GM12878 (cell line): ENCODE data around the gene E2F1. TPM values are rescaled to one million over a fixed set of nuclear protein-coding genes. Genes with fewer than 3 reads are reported as not detected.

Experiments
- ATAC-seq: fragments of 200-7000 bp; cut with Tn5 transposase; 3 replicates; pipeline ENCODE4 v1.9.1; 2020; ENCODE audit warnings: mild to moderate bottlenecking, moderate library complexity
- BruUV-seq: library from RNA; stranded (reverse); fragments of 400-500 nt; replicated peaks from 2 replicates; lab custom pipeline; 2021; lab: Mats Ljungman, UMichigan
- CTCF ChIA-PET: fragments of 300-600 bp; sonication (Branson Sonifier 250); formaldehyde crosslinking; extraction: SDS; loops from one replicate; lab custom pipeline; 2021; ENCODE audit warnings: inconsistent platforms; lab: Yijun Ruan, JAX
- POLR2A ChIA-PET: fragments of 350-600 bp; formaldehyde crosslinking; extraction: SDS; loops from one replicate; lab custom pipeline; 2021; ENCODE audit warnings: inconsistent platforms; lab: Charles Lee
- RAD21 ChIA-PET: fragments of 300-600 bp; sonication (Branson Sonifier 250); formaldehyde crosslinking; loops from one replicate; lab custom pipeline; 2023; ENCODE audit warnings: antibody characterized with exemption; ENCODE audit not compliant: unreplicated experiment; lab: Charles Lee
- SMC1A ChIA-PET: fragments of 300-600 bp; sonication (Branson Sonifier 250); formaldehyde crosslinking; loops from one replicate; lab custom pipeline; 2023; ENCODE audit not compliant: unreplicated experiment, uncharacterized antibody; lab: Charles Lee
- DNase-seq: peaks from one replicate; pipeline ENCODE4 v3.0.0-alpha.2; 2011; ENCODE audit warnings: low read depth, low spot score
- FAIRE-seq: peaks from 3 replicates; lab custom pipeline; 2011; peaks lifted over from hg19 to GRCh38; lab: Jason Lieb, UNC
- H2AFZ ChIP-seq: 2 replicates; pipeline ENCODE4 v1.6.0; 2011; ENCODE audit warnings: low read depth, low read length, control low read depth; ENCODE audit not compliant: control insufficient read depth
- H3K27ac ChIP-seq: 2 replicates; pipeline ENCODE4 v1.5.1; 2011; ENCODE audit warnings: control low read depth; ENCODE audit not compliant: control insufficient read depth, insufficient read depth
- H3K27me3 ChIP-seq, 2 experiments: replicated peaks in 1 of 2; 2 replicates each; pipeline versions ENCODE4 v1.6.0 to v1.6.1; 2011; ENCODE audit warnings: low read length in 1 of 2; ENCODE audit not compliant: control insufficient read depth in 2 of 2, insufficient read depth in 2 of 2
- H3K36me3 ChIP-seq, 2 experiments: 2 replicates each; pipeline ENCODE4 v1.5.1; 2011; ENCODE audit warnings: low read length in 1 of 2; ENCODE audit not compliant: control insufficient read depth in 2 of 2, insufficient read depth in 2 of 2
- H3K4me1 ChIP-seq: 2 replicates; pipeline ENCODE4 v1.6.1; 2011; ENCODE audit warnings: mild to moderate bottlenecking, low read length, moderate library complexity, mixed read lengths; ENCODE audit not compliant: control insufficient read depth, insufficient read depth
- H3K4me2 ChIP-seq: 2 replicates; pipeline ENCODE4 v1.6.0; 2011; ENCODE audit warnings: control low read depth; ENCODE audit not compliant: control insufficient read depth, insufficient read depth
- H3K4me3 ChIP-seq: fragments of 200-600 bp; sonication (generic); 2 replicates; pipeline ENCODE4 v1.5.1; 2016
- H3K79me2 ChIP-seq: 2 replicates; pipeline ENCODE4 v1.6.0; 2011; ENCODE audit warnings: low read length; ENCODE audit not compliant: control insufficient read depth, insufficient read depth
- H3K9ac ChIP-seq: 2 replicates; pipeline ENCODE4 v1.8.0; 2011; ENCODE audit warnings: low read length, control low read depth, mixed read lengths; ENCODE audit not compliant: control insufficient read depth, insufficient read depth
- H3K9me3 ChIP-seq: replicated peaks from 3 replicates; pipeline ENCODE4 v1.5.1; 2011; ENCODE audit warnings: mild to moderate bottlenecking, low read length; ENCODE audit not compliant: control insufficient read depth, insufficient read depth
- H4K20me1 ChIP-seq: 2 replicates; pipeline ENCODE4 v1.6.0; 2011; ENCODE audit not compliant: control insufficient read depth, insufficient read depth
- EGR1 ChIP-seq, 2 experiments: IDR thresholded peaks; 1 replicate in 1 of 2; 2 replicates in 1 of 2; pipeline ENCODE4 v1.6.1; 2011 to 2012; ENCODE audit warnings: low read depth in 2 of 2, low read length in 2 of 2, borderline replicate concordance in 1 of 2, mild to moderate bottlenecking in 1 of 2, moderate library complexity in 1 of 2
- EZH2 ChIP-seq: IDR thresholded peaks from 2 replicates; pipeline ENCODE4 v1.6.1; 2012; ENCODE audit warnings: low read depth, mild to moderate bottlenecking, control low read depth, inconsistent platforms, low read length, borderline replicate concordance; ENCODE audit not compliant: control insufficient read depth
- FOXM1 ChIP-seq: IDR thresholded peaks from 2 replicates; pipeline ENCODE4 v1.6.1; 2012; ENCODE audit warnings: low read depth, mild to moderate bottlenecking, inconsistent platforms, low read length, moderate library complexity
- HSF1 ChIP-seq: fragments of 150-350 bp; IDR thresholded peaks from 2 replicates; pipeline ENCODE4 v1.6.1; 2014; ENCODE audit warnings: mild to moderate bottlenecking, low read depth, low read length
- MEF2A ChIP-seq: IDR thresholded peaks from 2 replicates; pipeline ENCODE4 v1.6.1; 2011; ENCODE audit warnings: low read depth, mild to moderate bottlenecking, low read length, moderate library complexity; ENCODE audit not compliant: insufficient read depth
- MTA3 ChIP-seq: IDR thresholded peaks from 2 replicates; pipeline ENCODE4 v1.6.1; 2012; ENCODE audit warnings: low read length, inconsistent platforms, borderline replicate concordance
- NRF1 ChIP-seq: conservative IDR thresholded peaks from 2 replicates; pipeline ENCODE4 v1.6.1; 2011; ENCODE audit warnings: mild to moderate bottlenecking, low read depth, low read length, improper control_type of control experiment
- POLR2AphosphoS2 ChIP-seq: IDR thresholded peaks from 2 replicates; pipeline ENCODE4 v1.6.1; 2011; ENCODE audit warnings: low read depth, mild to moderate bottlenecking, low read length, improper control_type of control experiment, moderate library complexity
- POLR2AphosphoS5 ChIP-seq: IDR thresholded peaks from 2 replicates; pipeline ENCODE4 v1.6.1; 2011; ENCODE audit warnings: mild to moderate bottlenecking, low read length, inconsistent platforms
- RELB ChIP-seq: fragments of 450-650 bp; IDR thresholded peaks from 2 replicates; pipeline ENCODE4 v1.6.1; 2017; ENCODE audit warnings: low read depth, mild to moderate bottlenecking, moderate library complexity
- RUNX3 ChIP-seq: IDR thresholded peaks from 2 replicates; pipeline ENCODE4 v1.6.1; 2012; ENCODE audit warnings: low read length, inconsistent platforms
- STAT1 ChIP-seq: fragments of 450-650 bp; conservative IDR thresholded peaks from 2 replicates; pipeline ENCODE4 v1.6.1; 2014; ENCODE audit warnings: antibody characterized with exemption, mild to moderate bottlenecking
- STAT3 ChIP-seq: IDR thresholded peaks from 2 replicates; pipeline ENCODE4 v1.6.1; 2011; ENCODE audit warnings: low read depth, low read length, improper control_type of control experiment
- SUPT20H ChIP-seq: IDR thresholded peaks from 2 replicates; pipeline ENCODE4 v1.6.1; 2011; ENCODE audit warnings: low read depth, mild to moderate bottlenecking, low read length, moderate library complexity, borderline replicate concordance; ENCODE audit not compliant: control insufficient read depth
- TAF1 ChIP-seq: IDR thresholded peaks from 2 replicates; pipeline ENCODE4 v1.6.1; 2011; ENCODE audit warnings: mild to moderate bottlenecking, low read depth, low read length, borderline replicate concordance
- YBX1 ChIP-seq: fragments of 450-650 bp; IDR thresholded peaks from 2 replicates; pipeline ENCODE4 v1.6.1; 2016; ENCODE audit warnings: antibody characterized with exemption
- ZBED1 ChIP-seq: IDR thresholded peaks from 2 replicates; pipeline ENCODE4 v1.6.1; 2016; ENCODE audit warnings: borderline replicate concordance
- ZNF24 ChIP-seq: fragments of 450-650 bp; IDR thresholded peaks from 2 replicates; pipeline ENCODE4 v1.6.1; 2017; ENCODE audit warnings: antibody characterized with exemption, mild to moderate bottlenecking
- ZNF622 ChIP-seq: fragments of 450-650 bp; IDR thresholded peaks from 2 replicates; pipeline ENCODE4 v1.6.1; 2017; ENCODE audit warnings: mild to moderate bottlenecking, inconsistent platforms
- WGBS: methylation state at CpG from one replicate; pipeline ENCODE4 v1.1.6; 2016; ENCODE audit warnings: low lambda C conversion rate; ENCODE audit not compliant: insufficient replicate concordance, insufficient coverage; ENCODE audit errors: missing lambda C conversion rate; 5-methylcytosine and 5-hydroxymethylcytosine counted together
- in situ Hi-C: fragments of 300-500 bp; cut with MboI; formaldehyde crosslinking; loops from 9 replicates; pipeline ENCODE4 v1.14.3; 2018; ENCODE audit warnings: mixed read lengths
- intact Hi-C: fragments of 100-400 bp; cut with micrococcal nuclease; formaldehyde crosslinking; loops from one replicate; pipeline ENCODE4 v1.14.2; 2022; ENCODE audit not compliant: unreplicated experiment
- polyA plus RNA-seq, 11 experiments: library from polyadenylated mRNA; depleted of rRNA in 4 of 11; unstranded in 6 of 11; stranded (reverse) in 5 of 11; fragments of >200 nt; fragmentation: Nextera tagmentation in 4 of 11; fragmentation: Illumina TruSeq in 1 of 11; extraction: Ambion mirVana in 4 of 11; extraction: Trizol in 1 of 11; gene quantifications; 1 replicate in 1 of 11; 2 replicates in 10 of 11; pipeline versions ENCODE4 v1.2.1 to v1.2.3, GENCODE V29; 2011 to 2016; ENCODE audit warnings: inconsistent platforms in 2 of 11, missing spikeins in 2 of 11, low read depth in 1 of 11
- total RNA-seq, 4 experiments: library from RNA; depleted of rRNA in 3 of 4; stranded (reverse); fragments of >200 nt in 3 of 4; fragmentation: Illumina TruSeq in 1 of 4; extraction: Trizol in 1 of 4; gene quantifications; 2 replicates each; pipeline versions ENCODE4 v1.2.1 to v1.2.3, GENCODE V29; 2013 to 2021

The E2F1 gene
- total and polyA plus RNA-seq, 10 of the 15 experiments (the other 5 are each of a cell fraction or from before 2014, with no cell fraction given) = 0.29 to 50.2 (median 19.7) TPM

- H3K27ac ChIP-seq = peak within 1 kb of the TSS; percentile 65
- ATAC-seq = peak; percentile 80
- TF ChIP-seq MEF2A (no peak), TAF1 (no peak), YBX1 (no peak), EZH2 (no peak), STAT3 (no peak), ZNF24 (no peak), STAT1 (no peak), ZNF622 (no peak), NRF1 (no peak), RELB (0 out of 2 replicates have a peak, but pooled peaks have one; percentile 14), EGR1 (IDR thresholded peaks at IDR 0.05; ENCODE audit: borderline replicate concordance in 1 of 2, low read depth in 2 of 2, low read length in 2 of 2) (peak in 1 of 2 experiments; percentile 48; a peak in 1 of 3 replicates), RUNX3 (no peak; the same call in none of the 2 replicates), FOXM1 (no peak), POLR2AphosphoS5 (peak; percentile 61), HSF1 (no peak), ZBED1 (no peak), POLR2AphosphoS2 (no peak), MTA3 (no peak), SUPT20H (no peak)
These were observed 19.6 kb downstream of the E2F1 start, which contains the start of gene ACTL10 for GRCh38 chr20:33666293-33667244. TSS of gene ACTL10 (plus strand) at chr20:33666943. CDS start at chr20:33667498, 555 bp downstream.

More at GRCh38 chr20:33666293-33667244, 19.6 kb downstream of the E2F1 start, which contains the start of gene ACTL10:
- Histone ChIP-seq H3K36me3 (no peaks in the 10 kb centered on the region), H4K20me1 (peaks cover 4% of the 10 kb centered on the region; the same call in 1 of the 2 replicates), H3K9ac (peak within 1 kb of the TSS; percentile 36), H3K79me2 (peaks cover 2% of the 10 kb centered on the region), H3K27me3 (no peaks in the 10 kb centered on the region), H2AFZ (peak within 1 kb of the TSS; percentile 39), H3K9me3 (no peaks in the 10 kb centered on the region), H3K4me1 (peaks cover 29% of the 10 kb centered on the region), H3K4me2 (peak within 1 kb of the TSS; percentile 99), H3K4me3 (peak within 1 kb of the TSS; percentile 75)
- intact Hi-C loops (loop anchor here (1.0 to 10.0 kb wide), 3 partner anchors 64 to 458 kb away; partner anchors contain the start of gene ZNF341), in situ Hi-C loops (no loop called here)
- CTCF ChIA-PET = interaction anchor here (0.6 to 4.1 kb wide), 25 partner anchors 8 to 272 kb away, joined by 3 to 43 read pairs (median 3); partner anchors contain the start of genes CBFA2T2, CDK5RAP1, CHMP4B and E2F1
- FAIRE-seq (peak; percentile 96), DNase-seq (peak; percentile 91)
- POLR2A ChIA-PET = interaction anchor here (0.6 to 3.3 kb wide), 11 partner anchors 13 to 209 kb away, joined by 3 to 20 read pairs (median 4); partner anchors contain the start of genes CBFA2T2 and PXMP4
- SMC1A ChIA-PET = interaction anchor here (0.6 to 4.0 kb wide), 15 partner anchors 13 to 445 kb away, joined by 3 to 20 read pairs (median 4); partner anchors contain the start of gene CDK5RAP1
- RAD21 ChIA-PET = interaction anchor here (0.6 to 3.3 kb wide), 24 partner anchors 9 to 993 kb away, joined by 3 to 25 read pairs (median 4); partner anchors contain the start of genes C20orf203, CBFA2T2, CDK5RAP1 and PXMP4
- 3% methylated on average over 50 of the region's 50 CpGs for WGBS
- BruUV-seq = no TSS peak
